Measurements from ENCODE around the gene SOCS7. TPM values are rescaled to one million over a fixed set of nuclear protein-coding genes. Genes with fewer than 3 reads are reported as not detected.

The SOCS7 gene
- total RNA-seq, 1 experiment from 2014 or later = 7.4 TPM

DNA sequence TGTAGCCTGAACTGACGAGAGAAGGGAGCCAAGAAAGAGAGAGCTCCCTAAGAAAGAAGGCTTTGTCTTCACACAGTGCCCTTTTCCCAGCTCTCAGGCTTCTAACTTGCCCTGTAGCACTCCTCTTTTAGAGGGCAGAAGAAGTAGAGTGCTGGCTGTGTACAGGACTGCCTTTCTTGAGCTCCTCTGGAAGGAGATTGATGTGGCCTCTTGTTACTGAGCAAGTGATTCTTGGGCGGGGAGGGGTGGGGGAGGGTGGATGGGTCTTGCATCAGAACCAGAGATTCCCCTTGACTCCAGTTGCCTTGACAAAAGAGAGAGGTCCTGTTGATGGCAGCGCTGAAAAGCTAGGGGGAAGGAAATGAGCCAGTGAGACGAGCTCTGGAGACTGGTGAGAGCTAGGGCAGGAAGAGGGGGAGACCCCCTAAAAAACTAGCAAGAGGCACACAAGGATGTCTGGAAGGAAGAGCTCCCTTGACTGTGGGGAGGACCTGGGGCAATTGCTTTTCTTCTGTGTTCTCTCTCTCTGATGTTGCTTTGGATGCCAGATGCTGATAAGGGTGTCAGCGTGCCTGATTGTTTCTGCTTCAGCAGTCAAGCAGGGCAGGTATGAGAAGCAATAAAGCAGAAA is 26.3 kb upstream of the SOCS7 start:
- H3K79me2 ChIP-seq (ENCODE audit: low read length) = no peaks in the 10 kb centered on the region
- TF ChIP-seq, protein P1, sequence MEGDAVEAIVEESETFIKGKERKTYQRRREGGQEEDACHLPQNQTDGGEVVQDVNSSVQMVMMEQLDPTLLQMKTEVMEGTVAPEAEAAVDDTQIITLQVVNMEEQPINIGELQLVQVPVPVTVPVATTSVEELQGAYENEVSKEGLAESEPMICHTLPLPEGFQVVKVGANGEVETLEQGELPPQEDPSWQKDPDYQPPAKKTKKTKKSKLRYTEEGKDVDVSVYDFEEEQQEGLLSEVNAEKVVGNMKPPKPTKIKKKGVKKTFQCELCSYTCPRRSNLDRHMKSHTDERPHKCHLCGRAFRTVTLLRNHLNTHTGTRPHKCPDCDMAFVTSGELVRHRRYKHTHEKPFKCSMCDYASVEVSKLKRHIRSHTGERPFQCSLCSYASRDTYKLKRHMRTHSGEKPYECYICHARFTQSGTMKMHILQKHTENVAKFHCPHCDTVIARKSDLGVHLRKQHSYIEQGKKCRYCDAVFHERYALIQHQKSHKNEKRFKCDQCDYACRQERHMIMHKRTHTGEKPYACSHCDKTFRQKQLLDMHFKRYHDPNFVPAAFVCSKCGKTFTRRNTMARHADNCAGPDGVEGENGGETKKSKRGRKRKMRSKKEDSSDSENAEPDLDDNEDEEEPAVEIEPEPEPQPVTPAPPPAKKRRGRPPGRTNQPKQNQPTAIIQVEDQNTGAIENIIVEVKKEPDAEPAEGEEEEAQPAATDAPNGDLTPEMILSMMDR (conservative IDR thresholded peaks at IDR 0.05; ENCODE audit: low read depth, low read length) = no peak
- TF ChIP-seq EZH2phosphoT487 (IDR thresholded peaks at IDR 0.05; ENCODE audit: borderline replicate concordance, low read length) (no peak), EZH2 (IDR thresholded peaks at IDR 0.05; ENCODE audit: low read length, unreplicated experiment) (no peak)
- POLR2A ChIA-PET (ENCODE audit: unreplicated experiment) = no interaction called here
- H3K27ac ChIP-seq (ENCODE audit: low read length) = no peak overlapping the region
- H3K4me2 ChIP-seq (ENCODE audit: low read length) = no peak overlapping the region
- H4K20me1 ChIP-seq (ENCODE audit: low read length) = no peaks in the 10 kb centered on the region
- H3K36me3 ChIP-seq (ENCODE audit: low read depth, low read length) = no peaks in the 10 kb centered on the region; the same call in 1 of the 2 replicates
- H3K9me3 ChIP-seq (ENCODE audit: low read length) = no peaks in the 10 kb centered on the region
- intact Hi-C loops (cut with micrococcal nuclease) = no loop called here
- H3K9me2 ChIP-seq (replicated peaks; ENCODE audit: low read length) = no peaks in the 10 kb centered on the region
- no peak overlapping the region for H2AFZ ChIP-seq (ENCODE audit: low read length)
- ATAC-seq (no peak), DNase-seq (no peak)
- H3K9ac ChIP-seq (ENCODE audit: low read length) = no peak overlapping the region
- H3K4me1 ChIP-seq (ENCODE audit: insufficient read depth, low read length) = peaks cover 8% of the 10 kb centered on the region; the same call in 1 of the 2 replicates
- CTCF ChIA-PET = interaction anchor here (0.6 kb wide), 1 partner anchor 16 kb away, joined by 8 read pairs; no protein-coding TSS in a partner anchor
- H3K27me3 ChIP-seq (ENCODE audit: low read length) = no peaks in the 10 kb centered on the region
- H3K4me3 ChIP-seq (ENCODE audit: low read length) = no peak overlapping the region
- H3F3A ChIP-seq (ENCODE audit: low read length, unreplicated experiment) = no peaks in the 10 kb centered on the region
- BruUV-seq (replicated peaks) = no TSS peak

DNA sequence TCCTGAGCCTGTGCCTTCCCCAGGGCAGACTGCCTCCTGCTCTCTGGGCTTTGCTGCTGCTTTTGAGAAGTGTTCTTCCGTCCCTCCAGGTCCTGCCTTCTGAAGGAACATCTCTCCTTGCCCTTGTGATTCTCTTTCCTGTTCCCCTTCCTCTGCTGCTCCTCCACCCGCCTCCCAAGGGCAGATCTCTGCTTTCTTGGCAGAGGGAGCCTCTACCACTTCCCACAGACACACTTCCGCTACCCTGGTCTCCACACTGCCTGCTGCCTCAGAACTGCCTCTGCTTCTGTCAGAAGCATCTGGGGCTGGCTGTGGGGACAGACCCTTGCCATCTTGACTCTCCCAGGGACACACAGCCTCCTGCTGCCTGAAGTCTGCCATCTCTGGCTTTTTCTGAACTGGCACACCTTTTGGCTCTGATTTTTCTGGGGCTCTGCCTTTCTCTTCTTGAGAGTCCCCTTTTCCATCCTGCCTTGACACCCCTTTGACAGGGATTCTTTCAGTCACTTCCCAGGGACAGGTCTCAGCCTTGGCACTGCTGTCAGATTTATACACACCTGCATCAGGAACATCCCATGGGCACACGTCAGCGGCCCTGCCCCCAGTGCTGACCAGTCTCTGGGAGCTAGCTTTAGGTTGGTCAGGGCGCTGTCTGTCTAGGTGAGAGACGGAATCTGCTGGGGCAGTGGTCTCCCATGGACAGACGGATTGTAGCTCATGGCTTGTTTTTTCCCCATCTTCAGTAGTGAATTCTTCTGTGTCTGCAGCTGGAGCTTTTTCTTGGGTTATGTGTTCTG is 24.4 kb upstream of the SOCS7 start:
- Histone ChIP-seq H3K9ac (ENCODE audit: low read length) (no peak overlapping the region), H3K9me3 (ENCODE audit: low read length) (no peaks in the 10 kb centered on the region), H3K27me3 (ENCODE audit: low read length) (no peaks in the 10 kb centered on the region), H3K4me2 (ENCODE audit: low read length) (no peak overlapping the region), H2AFZ (ENCODE audit: low read length) (no peak overlapping the region), H3K4me1 (ENCODE audit: insufficient read depth, low read length) (peaks cover 8% of the 10 kb centered on the region; the same call in 1 of the 2 replicates), H3K79me2 (ENCODE audit: low read length) (no peaks in the 10 kb centered on the region), H3K9me2 (replicated peaks; ENCODE audit: low read length) (no peaks in the 10 kb centered on the region), H4K20me1 (ENCODE audit: low read length) (no peaks in the 10 kb centered on the region), H3K27ac (ENCODE audit: low read length) (no peak overlapping the region), H3K4me3 (ENCODE audit: low read length) (no peak overlapping the region), H3K36me3 (ENCODE audit: low read depth, low read length) (no peaks in the 10 kb centered on the region; the same call in 1 of the 2 replicates), H3F3A (ENCODE audit: low read length, unreplicated experiment) (no peaks in the 10 kb centered on the region)
- DNase-seq (no peak), ATAC-seq (no peak)
- TF ChIP-seq EZH2phosphoT487 (IDR thresholded peaks at IDR 0.05; ENCODE audit: borderline replicate concordance, low read length) (no peak), EZH2 (IDR thresholded peaks at IDR 0.05; ENCODE audit: low read length, unreplicated experiment) (no peak)
- TF ChIP-seq, protein P1 (conservative IDR thresholded peaks at IDR 0.05; ENCODE audit: low read depth, low read length) = no peak
- intact Hi-C loops (cut with micrococcal nuclease) = no loop called here
- BruUV-seq (replicated peaks) = no TSS peak
- POLR2A ChIA-PET (ENCODE audit: unreplicated experiment) = no interaction called here
- CTCF ChIA-PET = no interaction called here

DNA sequence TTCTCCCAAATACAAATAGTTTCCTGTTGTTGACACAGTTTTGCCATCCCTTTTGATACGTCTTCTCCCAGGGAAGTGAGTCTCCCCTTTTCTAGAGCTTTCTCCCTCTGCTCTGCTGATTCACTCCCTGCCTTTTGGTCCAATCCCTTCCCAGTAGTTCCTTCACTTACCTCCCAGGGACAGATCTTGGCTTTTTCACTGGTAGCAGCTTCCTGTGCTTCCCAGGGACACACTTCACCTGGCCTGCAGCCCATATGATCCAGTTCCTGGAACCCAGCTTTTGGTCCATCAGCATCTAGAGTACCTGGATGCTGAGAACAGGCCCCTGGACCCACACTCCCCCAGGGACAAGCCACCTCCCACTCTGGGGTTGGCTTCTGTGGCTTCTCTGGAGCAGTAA is 23.7 kb upstream of the SOCS7 start:
- no peaks in the 10 kb centered on the region for H3K79me2 ChIP-seq (ENCODE audit: low read length)
- no peaks in the 10 kb centered on the region for H3K9me3 ChIP-seq (ENCODE audit: low read length)
- H3K27me3 ChIP-seq (ENCODE audit: low read length) = no peaks in the 10 kb centered on the region
- no peaks in the 10 kb centered on the region; the same call in 1 of the 2 replicates for H3K36me3 ChIP-seq (ENCODE audit: low read depth, low read length)
- H3K27ac ChIP-seq (ENCODE audit: low read length) = no peak overlapping the region
- H2AFZ ChIP-seq (ENCODE audit: low read length) = no peak overlapping the region
- intact Hi-C loops (cut with micrococcal nuclease) = no loop called here
- DNase-seq (no peak), ATAC-seq (no peak)
- H4K20me1 ChIP-seq (ENCODE audit: low read length) = no peaks in the 10 kb centered on the region
- H3K9ac ChIP-seq (ENCODE audit: low read length) = no peak overlapping the region
- BruUV-seq (replicated peaks) = no TSS peak
- CTCF ChIA-PET = no interaction called here
- H3K4me1 ChIP-seq (ENCODE audit: insufficient read depth, low read length) = peaks cover 3% of the 10 kb centered on the region; the same call in 1 of the 2 replicates
- no peaks in the 10 kb centered on the region for H3F3A ChIP-seq (ENCODE audit: low read length, unreplicated experiment)
- POLR2A ChIA-PET (ENCODE audit: unreplicated experiment) = no interaction called here
- H3K4me2 ChIP-seq (ENCODE audit: low read length) = no peak overlapping the region
- no peak for TF ChIP-seq EZH2phosphoT487 (IDR thresholded peaks at IDR 0.05; ENCODE audit: borderline replicate concordance, low read length)
- TF ChIP-seq, protein P1 (conservative IDR thresholded peaks at IDR 0.05; ENCODE audit: low read depth, low read length) = no peak
- TF ChIP-seq EZH2 (IDR thresholded peaks at IDR 0.05; ENCODE audit: low read length, unreplicated experiment) = no peak
- H3K9me2 ChIP-seq (replicated peaks; ENCODE audit: low read length) = no peaks in the 10 kb centered on the region
- H3K4me3 ChIP-seq (ENCODE audit: low read length) = no peak overlapping the region

Measured in PC-3 (cell line).